Neural cell (in vitro differentiated cells): ENCODE results near the gene VPS13C.

Source experiments
- CTCF ChIP-seq: fragments of 450-650 bp; IDR thresholded peaks from 2 replicates; pipeline ENCODE4 v1.5.1; 2014; ENCODE audit warnings: antibody characterized with exemption, mild to moderate bottlenecking, moderate library complexity; ENCODE audit not compliant: poor library complexity, severe bottlenecking
- EZH2 ChIP-seq: fragments of 200-600, 300-800 bp; shearing (Covaris generic), sonication (generic); IDR thresholded peaks from 2 replicates; pipeline ENCODE4 v1.6.1; 2014; ENCODE audit warnings: antibody characterized with exemption, low read length, borderline replicate concordance, mild to moderate bottlenecking; ENCODE audit not compliant: insufficient read depth, poor library complexity, severe bottlenecking
- MXI1 ChIP-seq: fragments of 450-650 bp; conservative IDR thresholded peaks from 2 replicates; pipeline ENCODE4 v1.6.1; 2014; ENCODE audit warnings: antibody characterized with exemption, mild to moderate bottlenecking; ENCODE audit not compliant: poor library complexity, severe bottlenecking
- POLR2AphosphoS5 ChIP-seq: IDR thresholded peaks from 2 replicates; pipeline ENCODE4 v1.6.1; 2012
- REST ChIP-seq: IDR thresholded peaks from 2 replicates; pipeline ENCODE4 v1.6.1; 2012; ENCODE audit warnings: borderline replicate concordance
- SMC3 ChIP-seq: fragments of 450-650 bp; conservative IDR thresholded peaks from 2 replicates; pipeline ENCODE4 v1.6.1; 2014; ENCODE audit warnings: antibody characterized with exemption, mild to moderate bottlenecking, moderate library complexity; ENCODE audit not compliant: poor library complexity
- TAF1 ChIP-seq: IDR thresholded peaks from 2 replicates; pipeline ENCODE4 v1.6.1; 2012; ENCODE audit warnings: low read depth

DNA sequence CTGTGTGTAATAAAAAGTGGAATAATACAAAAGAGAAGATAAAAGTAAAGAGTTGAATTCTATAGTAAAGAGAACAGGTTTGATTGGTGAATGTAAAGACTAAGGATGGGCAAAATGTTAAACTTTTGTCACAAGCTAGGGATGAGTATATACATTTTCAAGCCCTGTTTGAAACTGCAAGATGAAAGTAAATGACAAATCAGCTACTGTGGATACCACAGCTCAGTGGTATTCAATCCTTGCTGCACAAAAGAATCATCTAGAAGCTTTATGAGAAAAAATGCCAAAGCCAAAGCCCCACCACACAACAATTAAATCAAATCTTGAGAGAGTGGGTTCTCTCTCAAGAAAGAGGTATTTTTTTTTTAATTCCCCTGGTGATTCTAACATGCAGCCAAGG lies 67.7 kb downstream of the VPS13C start:
- TF ChIP-seq EZH2 (no peak), CTCF (no peak), POLR2AphosphoS5 (no peak), REST (no peak), SMC3 (no peak), TAF1 (no peak), MXI1 (no peak)
